NB4 (cell line): Measurements from ENCODE around the gene LETM1.

Source experiments
- DNase-seq: peaks from one replicate; pipeline ENCODE4 v3.0.0; 2010; ENCODE audit warnings: low read depth
- H3K4me3 ChIP-seq: one replicate; pipeline ENCODE4 v1.5.1; 2011; ENCODE audit warnings: mild to moderate bottlenecking, low read depth, low read length, moderate library complexity
- CTCF ChIP-seq: IDR thresholded peaks from one replicate; pipeline ENCODE4 v1.5.1; 2012; ENCODE audit warnings: low read depth, low read length
- MYC ChIP-seq: IDR thresholded peaks from 2 replicates; pipeline ENCODE4 v1.6.1; 2011; ENCODE audit warnings: low read depth, low read length
- POLR2A ChIP-seq: IDR thresholded peaks from 2 replicates; pipeline ENCODE4 v1.6.1; 2011; ENCODE audit warnings: mild to moderate bottlenecking; ENCODE audit not compliant: insufficient read length; ENCODE audit errors: extremely low read depth
- TF ChIP-seq, protein P1 (sequence below): IDR thresholded peaks from 2 replicates; pipeline ENCODE4 v1.6.1; 2011; ENCODE audit warnings: low read depth, low read length

The LETM1 gene

GRCh38 chr4:1787411-1788077 lies 68.4 kb downstream of the LETM1 start:
- TF ChIP-seq MYC: no peak
- no peak for TF ChIP-seq CTCF
- TF ChIP-seq, protein P1, sequence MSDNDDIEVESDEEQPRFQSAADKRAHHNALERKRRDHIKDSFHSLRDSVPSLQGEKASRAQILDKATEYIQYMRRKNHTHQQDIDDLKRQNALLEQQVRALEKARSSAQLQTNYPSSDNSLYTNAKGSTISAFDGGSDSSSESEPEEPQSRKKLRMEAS: no peak
- TF ChIP-seq POLR2A: no peak
- no peak for DNase-seq
- H3K4me3 ChIP-seq: no peak overlapping the region

DNA sequence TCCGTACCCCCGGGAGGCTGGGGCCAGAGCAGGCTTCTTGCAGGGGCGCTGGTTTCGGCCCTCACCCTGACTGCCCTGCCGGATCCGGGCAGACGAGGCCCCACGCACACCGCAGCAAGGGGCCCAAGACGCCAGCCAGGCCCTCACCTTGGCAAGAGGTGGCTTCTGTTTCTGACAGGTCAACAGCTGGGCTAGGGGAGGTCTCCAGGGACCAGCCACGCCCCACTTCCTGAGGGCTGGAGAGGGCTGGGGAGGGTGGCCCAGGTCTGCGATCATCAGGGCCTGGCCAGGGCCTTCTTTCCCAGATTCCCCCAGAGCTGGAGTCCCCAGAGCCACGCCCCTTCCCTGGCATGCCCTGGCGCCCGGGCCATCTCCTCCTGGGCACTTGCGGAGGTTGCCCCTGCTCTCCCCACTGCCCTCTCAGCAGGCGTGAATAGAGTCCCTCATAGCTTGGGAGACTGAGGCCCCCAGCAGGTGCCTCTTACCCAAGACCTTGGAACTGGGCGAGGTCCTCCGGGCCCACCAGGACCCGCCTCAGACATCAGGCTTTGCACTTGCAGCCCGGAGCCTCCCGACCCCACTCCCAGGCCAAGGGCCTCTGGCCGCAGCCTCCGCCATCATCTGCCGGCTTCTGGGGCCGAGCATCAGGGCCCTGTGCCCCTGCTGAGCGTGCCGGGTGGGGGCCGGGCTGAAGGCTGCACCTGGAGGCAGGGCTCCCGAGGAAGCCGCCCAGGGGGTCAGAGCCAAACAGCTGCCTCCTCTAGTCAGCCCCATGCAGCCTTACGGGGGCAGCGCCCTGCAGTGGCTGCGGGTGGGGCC lies 69.2 kb downstream of the LETM1 start:
- DNase-seq: no peak
- TF ChIP-seq MYC (no peak), POLR2A (no peak), CTCF (no peak)
- TF ChIP-seq, protein P1: no peak
- H3K4me3 ChIP-seq: no peak overlapping the region

DNA sequence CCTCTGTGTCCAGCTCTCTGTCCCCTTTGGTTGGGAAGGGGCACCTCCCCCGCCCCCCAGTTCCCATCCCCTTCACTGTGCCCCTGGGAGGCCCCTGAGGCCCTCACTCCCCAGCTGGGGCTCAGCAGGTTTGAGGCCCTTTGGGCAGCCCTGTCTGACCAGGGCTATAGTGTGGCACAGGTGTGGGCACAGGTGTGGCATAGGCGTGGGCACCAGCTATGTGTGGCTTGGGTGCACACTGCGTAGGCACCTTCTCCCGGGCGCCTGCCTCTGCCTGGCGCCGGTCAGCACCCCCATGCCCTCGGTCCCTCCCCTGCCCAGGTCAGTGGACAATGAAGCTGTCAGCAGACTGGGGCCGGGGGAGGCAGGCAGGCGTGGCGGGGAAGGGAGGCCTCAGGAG lies 70.4 kb downstream of the LETM1 start:
- DNase-seq: no peak
- TF ChIP-seq, protein P1: no peak
- TF ChIP-seq MYC (no peak), CTCF (no peak), POLR2A (no peak)
- H3K4me3 ChIP-seq: no peak overlapping the region

DNA sequence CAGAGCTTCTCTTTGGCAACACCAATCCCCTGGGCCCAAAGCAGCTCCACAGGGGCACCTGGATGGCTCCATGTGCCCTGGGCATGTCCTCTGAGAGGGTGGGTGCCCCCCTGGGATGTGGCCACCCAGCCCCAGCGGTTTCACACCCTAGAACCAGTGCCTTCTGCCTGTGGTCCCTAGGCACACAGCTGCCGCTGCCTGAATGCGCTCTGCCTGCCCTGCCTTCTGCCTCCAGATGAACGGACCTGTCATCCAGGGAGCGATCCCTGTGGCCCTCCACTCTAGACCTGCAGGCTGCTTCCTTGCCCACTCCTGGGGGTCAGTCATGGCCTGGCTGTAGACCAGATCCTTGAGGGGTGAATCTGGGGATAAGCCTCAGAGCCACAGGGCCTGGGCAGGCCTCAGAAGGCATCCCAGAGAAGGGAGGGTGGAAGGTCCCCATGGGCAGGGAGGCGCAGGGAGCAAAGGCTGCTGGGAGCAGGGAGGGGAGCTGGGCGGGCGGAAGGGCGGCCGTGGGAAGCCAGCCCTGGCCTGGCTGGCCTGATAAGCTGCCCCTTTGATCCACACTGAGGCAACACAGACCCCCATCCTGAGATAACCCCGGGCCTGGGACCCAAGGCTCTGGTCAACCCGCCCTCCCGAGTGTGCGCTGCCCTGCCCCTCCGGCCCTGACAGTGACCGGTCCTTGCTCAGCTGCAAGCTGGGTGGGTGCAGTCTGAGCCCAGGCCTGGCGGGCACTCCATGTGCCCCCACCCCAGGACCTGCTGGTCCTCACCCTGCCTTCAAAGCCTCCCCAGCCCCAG lies 71.0 kb downstream of the LETM1 start:
- no peak for DNase-seq
- no peak overlapping the region for H3K4me3 ChIP-seq
- TF ChIP-seq MYC: no peak
- TF ChIP-seq CTCF: no peak
- TF ChIP-seq, protein P1: no peak
- TF ChIP-seq POLR2A: no peak

GRCh38 chr4:1784395-1784788 lies 71.6 kb downstream of the LETM1 start:
- TF ChIP-seq, protein P1: no peak
- TF ChIP-seq MYC: no peak
- no peak for TF ChIP-seq CTCF
- TF ChIP-seq POLR2A: no peak
- H3K4me3 ChIP-seq: no peak overlapping the region

More at GRCh38 chr4:1784395-1784788, 71.6 kb downstream of the LETM1 start:
- DNase-seq: no peak
